Ammon's horn (tissue), 1 donor: ENCODE data around the gene SPRED2.

Experiments used
- DNase-seq: peaks from one replicate; pipeline ENCODE4 v3.0.0-alpha.2; 2016; ENCODE audit warnings: low spot score

The SPRED2 gene

DNA sequence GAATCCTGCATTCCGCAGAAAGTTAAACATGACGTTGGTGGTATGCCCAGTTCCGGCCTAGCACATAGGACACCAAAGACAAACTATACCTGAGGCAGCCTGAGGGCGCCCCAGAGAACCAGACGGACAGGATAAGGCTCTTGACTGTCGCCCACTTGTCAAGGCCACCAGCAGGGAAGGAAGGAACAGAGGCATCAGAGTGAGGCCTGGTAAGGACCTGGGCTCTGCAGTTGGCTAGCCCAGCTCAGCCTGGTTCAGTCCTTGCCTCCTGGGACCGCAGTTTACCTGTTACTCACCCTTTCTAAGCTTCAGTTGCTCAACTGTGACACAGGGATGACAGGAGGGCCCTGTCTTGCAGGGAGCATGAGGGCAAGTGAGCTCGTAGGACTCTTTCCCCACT is 122.7 kb downstream of the SPRED2 start:
- DNase-seq, result no peak

DNA sequence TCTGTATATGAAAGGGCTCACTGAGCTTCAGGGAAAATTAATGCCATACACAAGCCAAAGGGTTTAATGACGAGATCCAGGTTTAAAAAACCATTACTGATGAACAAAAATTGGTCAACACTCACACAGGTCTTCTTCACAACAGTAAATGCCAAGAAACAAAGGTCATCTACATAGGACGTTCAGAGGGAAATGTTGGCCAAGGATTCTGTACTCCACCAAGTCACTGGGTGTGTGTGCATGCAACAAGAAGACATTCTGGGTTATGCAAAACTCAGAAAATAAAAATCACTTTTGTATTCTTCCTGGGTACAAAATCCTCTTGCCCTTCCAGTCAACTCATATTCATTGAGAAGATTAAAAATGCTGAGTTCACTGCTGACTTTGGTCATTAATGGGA is 126.5 kb downstream of the SPRED2 start:
- DNase-seq, result no peak

DNA sequence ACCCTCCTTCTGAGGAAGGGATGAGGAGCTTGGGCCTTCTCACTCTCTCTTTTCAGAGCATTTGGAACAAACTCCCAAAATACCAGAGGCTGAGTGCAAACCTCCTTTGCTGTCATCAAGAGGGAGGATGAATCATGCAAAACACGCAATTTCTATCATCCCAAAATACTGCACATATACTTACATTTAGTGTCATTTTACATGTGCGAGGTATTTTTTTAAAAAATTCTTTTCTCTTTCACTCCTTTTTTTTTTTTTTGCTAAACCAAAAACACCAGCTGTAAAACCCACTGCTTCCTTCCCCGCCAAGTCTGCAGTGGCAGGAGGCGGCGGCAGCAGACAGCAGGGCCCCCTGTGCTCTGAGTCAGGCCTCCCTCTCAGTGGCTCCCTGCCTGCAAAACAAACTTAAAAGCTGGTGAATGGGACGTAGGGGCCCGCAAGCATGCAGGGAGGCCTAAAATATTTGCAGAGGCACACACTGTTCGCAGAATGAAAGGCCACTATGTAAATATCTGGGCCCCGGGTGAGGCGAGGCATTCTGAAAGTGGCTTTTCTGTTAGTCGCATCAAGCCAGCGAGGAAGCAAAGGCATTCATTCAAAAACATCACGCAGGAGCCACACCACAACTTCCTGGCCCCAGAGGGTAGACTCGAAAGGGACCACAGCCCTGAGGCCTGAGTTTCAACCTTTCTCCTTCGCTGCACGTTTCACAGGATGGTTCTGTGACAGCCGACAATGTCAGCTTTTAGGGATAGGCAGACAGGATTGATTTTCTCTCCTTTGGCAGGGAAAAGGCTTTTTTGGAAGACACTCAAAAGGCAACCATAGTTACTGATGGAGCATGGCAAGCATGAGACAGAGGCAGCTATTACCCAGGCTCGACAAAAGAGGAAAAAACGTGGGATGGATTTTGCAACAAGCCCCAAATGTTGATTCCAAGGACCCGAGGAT is 131.4 kb downstream of the SPRED2 start:
- DNase-seq, result peak; percentile 82

- DNase-seq, result peak; percentile 39
These were observed 132.2 kb downstream of the SPRED2 start for GRCh38 chr2:65300134-65300760.

- DNase-seq, result no peak
These were observed 133.2 kb downstream of the SPRED2 start for GRCh38 chr2:65299246-65299645.

DNA sequence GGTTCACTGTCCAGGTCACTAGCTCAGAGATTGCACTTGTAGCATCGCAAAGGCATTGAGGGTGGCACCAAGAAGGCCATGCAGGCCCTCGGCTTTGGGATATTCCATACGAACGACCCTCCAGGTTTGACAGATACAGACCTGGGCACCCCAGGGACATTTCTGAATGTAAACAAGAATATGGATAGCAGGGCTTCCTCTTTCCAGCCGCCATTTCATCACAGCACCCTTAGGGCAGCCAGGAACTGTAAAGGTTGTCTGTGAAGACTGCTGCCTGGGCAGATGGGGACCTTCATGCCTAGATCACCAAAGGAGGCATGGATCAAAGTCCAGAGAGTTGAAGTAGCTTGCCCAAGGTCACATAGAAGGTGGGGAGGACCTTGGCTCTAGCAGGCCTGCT is 134.3 kb downstream of the SPRED2 start:
- DNase-seq, result no peak

DNA sequence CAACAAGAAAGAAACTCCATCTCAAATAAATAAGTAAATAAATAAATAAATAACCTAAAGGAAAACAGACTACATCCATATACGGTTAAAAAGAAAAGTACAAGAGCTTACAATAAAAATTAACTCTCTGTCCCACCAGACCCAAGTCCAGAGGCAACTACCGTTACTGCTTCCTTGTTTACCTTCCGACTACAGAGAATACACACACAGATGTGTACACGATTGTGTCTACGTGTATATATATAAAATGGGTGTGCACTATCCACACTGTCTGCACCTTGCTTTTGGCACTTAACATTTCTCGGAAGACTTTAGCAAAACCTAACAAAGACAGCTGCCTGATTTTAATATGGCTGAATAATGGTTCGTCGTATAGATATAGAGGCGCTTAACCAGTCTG is 134.9 kb downstream of the SPRED2 start:
- no peak for DNase-seq

- DNase-seq, result no peak
These were observed 135.4 kb downstream of the SPRED2 start for GRCh38 chr2:65296971-65297370.

DNA sequence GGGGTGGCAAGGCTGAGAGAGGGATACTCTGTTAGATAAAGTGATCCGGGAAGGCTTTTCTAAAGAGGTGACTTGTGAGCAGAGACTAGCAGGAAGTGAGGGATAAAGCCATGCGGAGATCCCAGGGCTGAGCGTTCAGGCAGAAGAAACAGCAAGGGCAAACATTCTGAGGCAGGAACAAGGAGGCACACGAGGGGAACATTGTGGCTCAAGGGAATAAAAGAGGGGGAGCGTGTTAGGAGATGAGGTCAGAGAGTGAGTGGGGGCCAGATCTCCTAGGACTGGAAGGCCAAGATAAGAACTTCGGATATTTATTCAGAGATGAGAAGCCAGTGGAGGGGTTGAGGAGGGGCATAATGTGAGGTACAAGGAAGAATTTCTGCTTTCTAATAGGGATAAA is 137.7 kb downstream of the SPRED2 start:
- no peak for DNase-seq

- no peak for DNase-seq
These were observed 138.3 kb downstream of the SPRED2 start for GRCh38 chr2:65294136-65294535.

- no peak for DNase-seq
These were observed 139.0 kb downstream of the SPRED2 start for GRCh38 chr2:65293376-65293775.

- no peak for DNase-seq
These were observed 139.9 kb downstream of the SPRED2 start for GRCh38 chr2:65292461-65293011.

GRCh38 chr2:65292106-65292400 is 140.3 kb downstream of the SPRED2 start:
- DNase-seq, result no peak

DNA sequence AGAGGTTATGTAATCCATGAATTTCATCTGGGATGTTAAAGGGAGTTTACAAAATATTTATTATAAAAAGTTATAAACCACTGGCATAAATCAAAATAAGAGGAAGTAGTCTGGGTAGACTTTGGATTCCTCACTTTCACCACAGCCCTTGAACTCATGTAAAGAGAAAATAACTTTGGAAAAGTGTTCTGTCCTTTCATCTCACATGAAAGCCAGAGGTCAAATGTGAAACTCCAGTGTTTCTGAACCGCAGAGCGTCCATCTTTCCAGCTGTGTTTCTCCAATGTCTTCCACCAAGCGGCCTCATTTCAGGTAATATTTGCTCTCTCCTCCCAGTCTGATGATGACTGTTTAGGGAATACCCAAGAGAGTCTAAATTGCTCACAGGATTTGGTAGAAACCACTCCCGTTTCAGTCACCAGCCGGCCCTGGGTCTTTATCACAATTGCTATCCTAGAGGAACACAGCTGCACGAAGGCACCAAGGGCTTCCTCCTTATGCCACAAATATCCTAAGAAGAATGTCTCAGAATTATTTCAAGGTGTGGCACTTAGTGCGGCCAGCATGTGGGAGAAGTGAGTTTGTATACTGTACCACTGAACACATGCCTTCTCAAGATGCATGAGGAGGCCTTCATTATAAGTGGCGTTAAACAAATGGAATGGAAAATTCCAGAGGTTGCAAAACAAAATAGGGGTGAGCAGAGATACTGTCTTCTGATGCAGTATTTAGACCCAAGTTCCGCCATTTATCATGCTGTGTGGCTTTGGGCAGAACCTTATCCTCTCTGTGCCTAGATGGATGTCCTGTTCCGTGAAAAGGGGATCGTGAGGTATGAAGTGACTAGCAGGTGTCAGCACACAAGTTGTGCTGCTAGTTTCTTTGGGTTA is 140.9 kb downstream of the SPRED2 start:
- DNase-seq, result no peak

- no peak for DNase-seq
These were observed 145.0 kb downstream of the SPRED2 start for GRCh38 chr2:65287364-65287763.

- no peak for DNase-seq
These were observed 149.8 kb downstream of the SPRED2 start for GRCh38 chr2:65282477-65283053.

DNA sequence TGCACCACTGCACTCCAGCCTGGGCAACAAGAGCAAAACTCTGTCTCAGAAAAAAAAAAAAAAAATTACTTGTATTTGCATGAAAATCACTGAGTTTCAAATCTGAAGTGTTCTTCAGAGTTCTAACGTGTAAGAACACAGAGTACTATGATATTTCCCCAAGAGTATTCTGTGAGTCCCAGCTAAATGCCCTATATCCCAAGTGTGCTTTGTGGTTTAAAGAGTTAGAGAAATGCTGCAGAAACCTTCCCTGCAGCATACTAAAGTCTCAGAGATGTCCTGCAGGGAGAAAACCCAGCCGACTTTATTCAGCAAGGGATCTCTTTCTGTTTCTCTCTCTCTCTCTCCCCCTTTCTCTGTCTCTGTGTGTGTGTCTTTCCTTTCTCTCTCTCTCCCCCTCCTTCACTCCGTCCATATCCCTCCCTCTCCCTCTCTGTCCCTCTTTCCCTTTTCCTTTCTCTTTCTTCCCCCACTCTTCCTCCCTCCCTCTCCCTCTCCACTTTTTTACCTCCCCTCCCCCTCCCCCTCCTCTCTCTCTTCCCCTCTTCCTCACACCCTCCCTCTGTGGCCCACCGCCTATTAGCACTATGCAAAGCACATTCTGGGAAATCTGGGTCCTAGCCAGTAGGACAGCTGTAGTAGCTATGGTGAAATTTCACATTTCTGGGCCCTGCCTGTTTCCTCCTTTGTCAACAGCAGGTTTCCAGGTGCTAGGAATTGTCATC is 150.6 kb downstream of the SPRED2 start:
- no peak for DNase-seq

DNA sequence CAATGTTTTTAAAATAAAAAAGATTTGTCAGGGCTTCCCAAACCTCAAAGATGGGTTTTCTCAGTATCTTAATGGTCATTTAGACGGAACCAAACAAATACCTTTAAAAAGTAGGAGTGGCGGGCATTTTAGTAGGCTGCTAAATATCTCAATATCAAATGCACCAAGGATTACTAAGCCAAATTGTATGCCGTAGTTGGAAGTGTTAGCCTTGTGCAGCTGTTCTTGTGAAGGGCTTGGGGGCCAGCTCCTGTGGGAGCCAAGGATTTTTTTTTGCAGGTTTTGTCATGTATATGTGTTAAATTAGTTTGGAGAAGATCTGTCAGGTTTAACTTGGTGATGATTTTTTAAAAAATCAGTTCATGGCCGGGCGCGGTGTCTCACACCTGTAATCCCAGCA is 152.6 kb downstream of the SPRED2 start:
- no peak for DNase-seq

DNA sequence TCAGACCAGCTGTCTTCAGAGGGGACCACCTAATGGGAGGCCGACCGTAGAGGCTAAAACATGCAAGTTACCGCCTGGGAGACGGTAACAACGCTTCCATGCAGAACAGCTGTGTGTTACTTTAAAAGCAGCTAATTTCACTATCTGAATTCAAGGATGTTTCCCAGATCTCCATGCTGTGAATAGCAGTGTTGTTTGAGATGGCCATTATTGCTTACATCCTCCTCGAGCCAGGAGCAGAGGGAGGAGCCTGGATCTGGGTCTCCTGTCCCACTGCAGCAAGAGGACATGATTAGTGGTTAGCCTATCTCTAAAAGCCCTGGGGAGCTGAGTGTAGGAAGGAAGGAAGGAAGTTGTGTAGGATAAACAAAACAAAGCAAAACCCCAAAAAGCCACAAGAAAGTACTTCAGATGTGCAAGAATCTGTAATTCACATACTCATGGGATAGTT is 153.8 kb downstream of the SPRED2 start:
- DNase-seq, result no peak

GRCh38 chr2:65277791-65278483 is 154.5 kb downstream of the SPRED2 start:
- DNase-seq, result no peak

GRCh38 chr2:65277118-65277517 is 155.3 kb downstream of the SPRED2 start:
- no peak for DNase-seq
